ENCODE data around the gene SUDS3. TPM values are rescaled to one million over a fixed set of nuclear protein-coding genes. Genes with fewer than 3 reads are reported as not detected.
A peak's percentile ranks its signal among the peaks of the same experiment; 100 is the strongest.

The SUDS3 gene
- total RNA-seq, 1 donor from 2014 or later = 28.5 TPM

DNA sequence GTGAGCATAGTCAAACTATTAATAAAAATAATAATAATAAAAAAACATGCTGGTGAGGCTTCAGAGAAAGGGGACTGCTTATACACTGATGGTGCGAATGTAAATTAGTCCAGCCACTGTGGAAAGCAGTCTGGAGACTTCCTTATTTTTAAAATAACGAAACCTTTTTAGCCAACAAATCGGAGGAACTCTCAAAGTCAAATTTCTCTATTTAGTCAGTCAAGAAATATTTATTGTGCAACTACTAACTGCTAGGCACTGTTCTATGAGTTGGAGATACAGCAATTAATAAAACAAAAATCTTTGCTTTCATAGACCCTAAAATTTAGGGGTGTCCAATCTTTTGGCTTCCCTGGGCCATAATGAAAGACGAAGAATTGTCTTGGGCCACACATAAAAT is 14.5 kb upstream of the SUDS3 start:
- Histone ChIP-seq H3K9me3 (no peaks in the 10 kb centered on the region), H3K4me3 (no peak overlapping the region), H3K4me1 (peaks cover 46% of the 10 kb centered on the region), H3K36me3 (no peaks in the 10 kb centered on the region), H3K27ac (no peak overlapping the region), H3K27me3 (ENCODE audit: low read depth) (no peaks in the 10 kb centered on the region)
- intact Hi-C loops (cut with DNase I) = no loop called here
- no peak for ATAC-seq
- TF ChIP-seq, protein P1, sequence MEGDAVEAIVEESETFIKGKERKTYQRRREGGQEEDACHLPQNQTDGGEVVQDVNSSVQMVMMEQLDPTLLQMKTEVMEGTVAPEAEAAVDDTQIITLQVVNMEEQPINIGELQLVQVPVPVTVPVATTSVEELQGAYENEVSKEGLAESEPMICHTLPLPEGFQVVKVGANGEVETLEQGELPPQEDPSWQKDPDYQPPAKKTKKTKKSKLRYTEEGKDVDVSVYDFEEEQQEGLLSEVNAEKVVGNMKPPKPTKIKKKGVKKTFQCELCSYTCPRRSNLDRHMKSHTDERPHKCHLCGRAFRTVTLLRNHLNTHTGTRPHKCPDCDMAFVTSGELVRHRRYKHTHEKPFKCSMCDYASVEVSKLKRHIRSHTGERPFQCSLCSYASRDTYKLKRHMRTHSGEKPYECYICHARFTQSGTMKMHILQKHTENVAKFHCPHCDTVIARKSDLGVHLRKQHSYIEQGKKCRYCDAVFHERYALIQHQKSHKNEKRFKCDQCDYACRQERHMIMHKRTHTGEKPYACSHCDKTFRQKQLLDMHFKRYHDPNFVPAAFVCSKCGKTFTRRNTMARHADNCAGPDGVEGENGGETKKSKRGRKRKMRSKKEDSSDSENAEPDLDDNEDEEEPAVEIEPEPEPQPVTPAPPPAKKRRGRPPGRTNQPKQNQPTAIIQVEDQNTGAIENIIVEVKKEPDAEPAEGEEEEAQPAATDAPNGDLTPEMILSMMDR (IDR thresholded peaks at IDR 0.05) = no peak
- no peak for DNase-seq

GRCh38 chr12:118368821-118369220 is 7.5 kb upstream of the SUDS3 start:
- no peaks in the 10 kb centered on the region for H3K27me3 ChIP-seq (ENCODE audit: low read depth)
- no peaks in the 10 kb centered on the region for H3K36me3 ChIP-seq
- H3K27ac ChIP-seq = no peak overlapping the region
- no peak for ATAC-seq
- DNase-seq = no peak
- TF ChIP-seq, protein P1 (IDR thresholded peaks at IDR 0.05) = no peak
- intact Hi-C loops (cut with DNase I) = no loop called here
- no peak overlapping the region for H3K4me3 ChIP-seq
- no peaks in the 10 kb centered on the region for H3K9me3 ChIP-seq
- H3K4me1 ChIP-seq = peaks cover 20% of the 10 kb centered on the region

- no peak for DNase-seq
- intact Hi-C loops (cut with DNase I) = loop anchor here (10.0 kb wide), 1 partner anchor 186 kb away; no protein-coding TSS in a partner anchor
These were observed 5.8 kb upstream of the SUDS3 start for GRCh38 chr12:118370601-118371000.

DNA sequence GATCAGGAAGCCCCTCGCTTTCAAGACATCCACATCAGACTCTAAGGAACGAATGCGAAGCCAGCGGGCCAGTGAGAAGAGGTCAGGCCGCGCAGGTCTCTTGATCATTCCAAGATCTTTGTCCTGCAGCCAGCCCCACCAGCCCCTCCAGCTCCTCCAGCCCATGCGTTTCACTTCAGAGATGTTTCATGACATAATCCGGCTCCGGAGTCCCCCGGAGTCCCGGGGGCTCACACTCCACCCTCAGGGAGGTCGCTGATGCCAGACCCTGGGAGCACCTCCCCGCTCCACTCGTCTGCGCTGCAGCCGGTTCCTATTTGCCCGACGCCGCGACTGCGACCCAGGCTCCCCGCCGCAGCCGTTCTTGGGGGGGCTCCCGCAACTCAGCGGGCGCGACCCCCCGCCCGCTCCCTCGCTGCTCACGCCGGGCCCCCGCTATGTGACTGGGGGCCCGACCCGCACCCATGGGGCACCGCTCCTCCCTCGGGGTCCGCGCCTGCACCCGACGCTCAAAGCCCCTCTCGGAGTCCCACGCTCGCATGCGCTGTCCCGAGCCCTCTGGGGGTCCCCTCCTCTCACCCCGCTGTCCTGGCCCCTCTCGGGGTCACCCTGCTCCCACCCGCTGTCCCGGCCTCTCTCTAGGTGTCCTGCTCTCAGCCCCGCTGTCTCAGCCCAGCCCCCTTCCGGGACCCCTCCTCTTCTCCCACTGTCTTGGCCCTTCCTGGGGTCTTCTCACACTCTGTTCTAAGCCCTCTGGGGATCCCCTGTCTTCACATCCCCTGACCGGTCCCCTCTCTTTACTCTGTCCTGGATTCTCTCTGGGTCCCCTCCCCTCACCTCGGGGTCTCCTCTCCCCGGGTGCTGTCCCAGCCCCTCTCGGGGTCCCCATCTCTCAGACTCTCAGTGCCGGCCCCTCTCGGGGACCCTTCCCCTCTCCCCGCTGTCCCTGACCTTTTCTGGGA is 4.8 kb upstream of the SUDS3 start:
- peak overlapping the region; percentile 96 for H3K4me3 ChIP-seq
- H3K27me3 ChIP-seq (ENCODE audit: low read depth) = no peaks in the 10 kb centered on the region
- peaks cover 35% of the 10 kb centered on the region for H3K4me1 ChIP-seq
- DNase-seq = peak; percentile 56
- no peaks in the 10 kb centered on the region for H3K9me3 ChIP-seq
- TF ChIP-seq, protein P1 (IDR thresholded peaks at IDR 0.05) = no peak
- H3K36me3 ChIP-seq = no peaks in the 10 kb centered on the region
- H3K27ac ChIP-seq = peak overlapping the region; percentile 87
- ATAC-seq = no peak
- intact Hi-C loops (cut with DNase I) = loop anchor here (10.0 kb wide), 1 partner anchor 187 kb away; no protein-coding TSS in a partner anchor

More at GRCh38 chr12:118370601-118371000, 5.8 kb upstream of the SUDS3 start:
- Histone ChIP-seq H3K4me3 (peak overlapping the region; percentile 96), H3K36me3 (no peaks in the 10 kb centered on the region), H3K4me1 (peaks cover 31% of the 10 kb centered on the region), H3K27ac (peak overlapping the region; percentile 87), H3K9me3 (no peaks in the 10 kb centered on the region), H3K27me3 (ENCODE audit: low read depth) (no peaks in the 10 kb centered on the region)
- ATAC-seq = no peak
- TF ChIP-seq, protein P1 (IDR thresholded peaks at IDR 0.05) = no peak

- DNase-seq (peak; percentile 99), ATAC-seq (peak; percentile 96 to 98)
- Histone ChIP-seq H3K4me1 (peaks cover 43% of the 10 kb centered on the region), H3K36me3 (no peaks in the 10 kb centered on the region), H3K9me3 (no peaks in the 10 kb centered on the region), H3K27me3 (ENCODE audit: low read depth) (no peaks in the 10 kb centered on the region), H3K27ac (peak within 1 kb of the TSS; percentile 87), H3K4me3 (peak within 1 kb of the TSS; percentile 96)
- intact Hi-C loops (cut with DNase I) = loop anchor here (10.0 kb wide), 1 partner anchor 188 kb away; no protein-coding TSS in a partner anchor
- TF ChIP-seq, protein P1 (IDR thresholded peaks at IDR 0.05) = no peak
These were observed 3.5 kb upstream of the SUDS3 start, which contains the start of gene TAOK3 for GRCh38 chr12:118372541-118373495. TAOK3 (minus strand) TSS chr12:118372907; CDS start chr12:118255567, 117,340 bp downstream.
